ENCODE data around the gene GNG12.

Gene GNG12

GRCh38 chr1:67843331-67843730 is 10.1 kb upstream of the GNG12 start:
- no peak for DNase-seq (ENCODE audit: low spot score)
- no peak for FAIRE-seq

- FAIRE-seq = peak; percentile 89
- peak; percentile 92 for DNase-seq (ENCODE audit: low spot score)
Measured at GRCh38 chr1:67840449-67840848, 7.2 kb upstream of the GNG12 start.

GRCh38 chr1:67839826-67840225 is 6.6 kb upstream of the GNG12 start:
- peak; percentile 37 for DNase-seq (ENCODE audit: low spot score)

GRCh38 chr1:67838180-67838910 is 5.1 kb upstream of the GNG12 start:
- FAIRE-seq (no peak), DNase-seq (ENCODE audit: low spot score) (peak; percentile 33)

More at GRCh38 chr1:67839826-67840225, 6.6 kb upstream of the GNG12 start:
- FAIRE-seq = no peak

- FAIRE-seq (no peak), DNase-seq (ENCODE audit: low spot score) (no peak)
Measured at GRCh38 chr1:67836769-67837168, 3.5 kb upstream of the GNG12 start.

GRCh38 chr1:67835663-67836452 is 2.6 kb upstream of the GNG12 start:
- DNase-seq (ENCODE audit: low spot score) (no peak), FAIRE-seq (no peak)

GRCh38 chr1:67834246-67834877 is 1.1 kb upstream of the GNG12 start:
- FAIRE-seq = no peak
- DNase-seq (ENCODE audit: low spot score) = no peak

GRCh38 chr1:67833602-67833940 is 304 bp upstream of the GNG12 start:
- FAIRE-seq (no peak), DNase-seq (ENCODE audit: low spot score) (no peak)

GRCh38 chr1:67831850-67832513 is 1.3 kb downstream of the GNG12 start:
- FAIRE-seq = peak; percentile 58
- peak; percentile 79 for DNase-seq (ENCODE audit: low spot score)

GRCh38 chr1:67830928-67831830 is 2.1 kb downstream of the GNG12 start:
- no peak for DNase-seq (ENCODE audit: low spot score)
- FAIRE-seq = peak; percentile 22

GRCh38 chr1:67830226-67830625 is 3.0 kb downstream of the GNG12 start:
- no peak for FAIRE-seq
- DNase-seq (ENCODE audit: low spot score) = peak; percentile 31

- FAIRE-seq (no peak), DNase-seq (ENCODE audit: low spot score) (no peak)
Measured at GRCh38 chr1:67827688-67828087, 5.6 kb downstream of the GNG12 start.

- FAIRE-seq (no peak), DNase-seq (ENCODE audit: low spot score) (no peak)
Measured at GRCh38 chr1:67825591-67825990, 7.7 kb downstream of the GNG12 start.

- no peak for DNase-seq (ENCODE audit: low spot score)
- FAIRE-seq = no peak
Measured at GRCh38 chr1:67824766-67825165, 8.5 kb downstream of the GNG12 start.

GRCh38 chr1:67823615-67824014 is 9.7 kb downstream of the GNG12 start:
- no peak for DNase-seq (ENCODE audit: low spot score)

GRCh38 chr1:67821263-67821662 is 12.0 kb downstream of the GNG12 start:
- DNase-seq (ENCODE audit: low spot score) = no peak

More at GRCh38 chr1:67823615-67824014, 9.7 kb downstream of the GNG12 start:
- FAIRE-seq = no peak

GRCh38 chr1:67818725-67819301 is 14.5 kb downstream of the GNG12 start:
- DNase-seq (ENCODE audit: low spot score) (no peak), FAIRE-seq (no peak)

More at GRCh38 chr1:67821263-67821662, 12.0 kb downstream of the GNG12 start:
- no peak for FAIRE-seq

- FAIRE-seq (no peak), DNase-seq (ENCODE audit: low spot score) (no peak)
Measured at GRCh38 chr1:67818162-67818561, 15.1 kb downstream of the GNG12 start.

GRCh38 chr1:67817319-67817718 is 15.9 kb downstream of the GNG12 start:
- FAIRE-seq (no peak), DNase-seq (ENCODE audit: low spot score) (no peak)

GRCh38 chr1:67816506-67816905 is 16.8 kb downstream of the GNG12 start:
- DNase-seq (ENCODE audit: low spot score) (no peak), FAIRE-seq (no peak)
